Pancreas (tissue), 10 donors: ENCODE measurements around the gene MPC2. TPM values are rescaled to one million over a fixed set of nuclear protein-coding genes. Genes with fewer than 3 reads are reported as not detected.

Experiments used
- ATAC-seq, 4 donors: fragments of 200-7000 bp; cut with Tn5 transposase; one replicate each; pipeline versions ENCODE4 v1.8.0 to v1.9.1; 2020; ENCODE audit warnings: mild to moderate bottlenecking in 4 of 4, moderate library complexity in 4 of 4
- DNase-seq, 6 donors: peaks; one replicate each; pipeline ENCODE4 v3.0.0-alpha.2; 2020
- FAIRE-seq: peaks from 2 replicates; lab custom pipeline; 2012; peaks lifted over from hg19 to GRCh38; lab: Jason Lieb, UNC
- H3K27ac ChIP-seq, 4 donors: fragments of 200-600 bp; sonication (generic); 1 replicate in 3 of 4; 2 replicates in 1 of 4; pipeline versions ENCODE4 v1.5.0 to v1.8.0; 2020
- H3K27me3 ChIP-seq, 4 donors: fragments of 200-600 bp; one replicate each; pipeline ENCODE4 v1.8.0; 2021
- H3K36me3 ChIP-seq, 3 donors: fragments of 200-600 bp; sonication (generic) in 1 of 3; one replicate each; pipeline versions ENCODE4 v1.5.0 to v1.8.0; 2020 to 2021
- H3K4me1 ChIP-seq, 3 donors: fragments of 200-600 bp; one replicate each; pipeline ENCODE4 v1.8.0; 2021
- H3K4me3 ChIP-seq, 4 donors: fragments of 200-600 bp; sonication (generic) in 2 of 4; one replicate each; pipeline versions ENCODE4 v1.5.0 to v1.8.0; 2020 to 2021
- H3K9me3 ChIP-seq, 4 donors: fragments of 200-600 bp; one replicate each; pipeline ENCODE4 v1.8.0; 2021
- CTCF ChIP-seq, 4 donors: fragments of 200-600 bp; sonication (generic) in 3 of 4; IDR thresholded peaks; one replicate each; pipeline versions ENCODE4 v1.5.0 to v1.8.0; 2021; ENCODE audit warnings: antibody characterized with exemption in 4 of 4
- WGBS, 2 donors: extraction: QIAGEN DNeasy Blood & Tissue Kit; methylation state at CpG; one replicate each; pipeline ENCODE4 v1.1.7; 2013; 5-methylcytosine and 5-hydroxymethylcytosine counted together
- intact Hi-C, 3 donors: fragments of 100-400 bp; cut with DNase I; formaldehyde crosslinking; loops; one replicate each; pipeline versions ENCODE4 v1.11.1 to v1.14.2; 2022
- polyA plus RNA-seq, 2 donors: library from polyadenylated mRNA; stranded (reverse); fragments of 200-250 nt; gene quantifications; one replicate each; pipeline ENCODE4 v1.2.3, GENCODE V29; 2013
- total RNA-seq, 6 donors: library from RNA; stranded (reverse); fragmentation: NEBNext Ultra II Directional in 4 of 6; extraction: Animal tissue kit (Norgen Biotek cat#: 25700) in 4 of 6; gene quantifications; one replicate each; pipeline versions ENCODE4 v1.2.1 to v1.2.4, GENCODE V29; 2021 to 2023
- donor health status: healthy with polysubstance abuse.
- donor health status: DM: no; HTN: no; CAD: no; lungs with moderate emphysema.
- donor health status: DM: no; HTN: no; CAD: no.
- donor health status: control.
- donor health status: control.
- donor health status: Bipolar disorder and iron deficiency.
- donor health status: DM: yes; HTN: yes; CAD: no.
- donor health status: DM: no; HTN: no; CAD: no.
- donor health status: DM: no; HTN: no; CAD: no.
- donor health status: DM: yes; HTN: yes; CAD: no.

MPC2 gene
- total and polyA plus RNA-seq, 8 donors, result 25.5 to 72.5 (median 40.2) TPM

- ATAC-seq, result peak in 1 of 4 donors; percentile 74
- no peaks in the 10 kb centered on the region for H3K27me3 ChIP-seq
- no peaks in the 10 kb centered on the region for H3K9me3 ChIP-seq
- H3K36me3 ChIP-seq, result no peaks in the 10 kb centered on the region
- TF ChIP-seq CTCF (IDR thresholded peaks at IDR 0.05), result no peak
- H3K4me3 ChIP-seq, result no peak overlapping the region
- H3K4me1 ChIP-seq, result no peaks in the 10 kb centered on the region
- DNase-seq, result no peak
- FAIRE-seq, result no peak
- no peak overlapping the region for H3K27ac ChIP-seq
- WGBS, 2 donors, result 86 to 95% methylated on average over 3 of the region's 3 CpGs
- intact Hi-C loops, result no loop called here
These were observed 31.7 kb downstream of the MPC2 start for GRCh38 chr1:167905182-167905581.

- intact Hi-C loops, result no loop called here
- ATAC-seq, result peak in 1 of 4 donors; percentile 18
- DNase-seq, result no peak
- H3K4me1 ChIP-seq, result no peaks in the 10 kb centered on the region
- FAIRE-seq, result no peak
- no peak overlapping the region for H3K4me3 ChIP-seq
- WGBS, 2 donors, result 65 to 73% methylated on average over 4 of the region's 4 CpGs
- no peak for TF ChIP-seq CTCF (IDR thresholded peaks at IDR 0.05)
- no peaks in the 10 kb centered on the region for H3K27me3 ChIP-seq
- no peaks in the 10 kb centered on the region for H3K9me3 ChIP-seq
- no peaks in the 10 kb centered on the region for H3K36me3 ChIP-seq
- H3K27ac ChIP-seq, result no peak overlapping the region
These were observed 32.2 kb downstream of the MPC2 start for GRCh38 chr1:167904652-167905130.

- Histone ChIP-seq H3K36me3 (no peaks in the 10 kb centered on the region), H3K27ac (no peak overlapping the region), H3K4me3 (no peak overlapping the region), H3K4me1 (no peaks in the 10 kb centered on the region), H3K9me3 (no peaks in the 10 kb centered on the region), H3K27me3 (no peaks in the 10 kb centered on the region)
- no peak for TF ChIP-seq CTCF (IDR thresholded peaks at IDR 0.05)
- intact Hi-C loops, result no loop called here
- no peak for FAIRE-seq
- WGBS, 2 donors, result 83 to 93% methylated on average over 4 of the region's 4 CpGs
- no peak for ATAC-seq
- no peak for DNase-seq
These were observed 36.0 kb downstream of the MPC2 start for GRCh38 chr1:167900907-167901306.

GRCh38 chr1:167899253-167899681 lies 37.6 kb downstream of the MPC2 start:
- TF ChIP-seq CTCF (IDR thresholded peaks at IDR 0.05), result no peak
- Histone ChIP-seq H3K4me3 (no peak overlapping the region), H3K36me3 (no peaks in the 10 kb centered on the region), H3K9me3 (no peaks in the 10 kb centered on the region), H3K27ac (no peak overlapping the region), H3K27me3 (no peaks in the 10 kb centered on the region), H3K4me1 (no peaks in the 10 kb centered on the region)
- peak in 3 of 4 donors; percentile 43 to 83 (median 50) for ATAC-seq
- peak in 2 of 6 donors; percentile 33 to 56 for DNase-seq
- intact Hi-C loops, result no loop called here
- WGBS, 2 donors, result 38 to 44% methylated on average over 4 of the region's 4 CpGs
- no peak for FAIRE-seq

- TF ChIP-seq CTCF (IDR thresholded peaks at IDR 0.05), result no peak
- Histone ChIP-seq H3K4me3 (no peak overlapping the region), H3K4me1 (no peaks in the 10 kb centered on the region), H3K36me3 (no peaks in the 10 kb centered on the region), H3K27me3 (no peaks in the 10 kb centered on the region), H3K27ac (no peak overlapping the region), H3K9me3 (no peaks in the 10 kb centered on the region)
- DNase-seq (no peak), FAIRE-seq (no peak), ATAC-seq (no peak)
- WGBS, 2 donors, result 91 to 93% methylated on average over 9 of the region's 9 CpGs
- intact Hi-C loops, result no loop called here
These were observed 38.2 kb downstream of the MPC2 start for GRCh38 chr1:167898578-167899222.
